ENCODE results near the gene MSLN.

Gene MSLN

DNA sequence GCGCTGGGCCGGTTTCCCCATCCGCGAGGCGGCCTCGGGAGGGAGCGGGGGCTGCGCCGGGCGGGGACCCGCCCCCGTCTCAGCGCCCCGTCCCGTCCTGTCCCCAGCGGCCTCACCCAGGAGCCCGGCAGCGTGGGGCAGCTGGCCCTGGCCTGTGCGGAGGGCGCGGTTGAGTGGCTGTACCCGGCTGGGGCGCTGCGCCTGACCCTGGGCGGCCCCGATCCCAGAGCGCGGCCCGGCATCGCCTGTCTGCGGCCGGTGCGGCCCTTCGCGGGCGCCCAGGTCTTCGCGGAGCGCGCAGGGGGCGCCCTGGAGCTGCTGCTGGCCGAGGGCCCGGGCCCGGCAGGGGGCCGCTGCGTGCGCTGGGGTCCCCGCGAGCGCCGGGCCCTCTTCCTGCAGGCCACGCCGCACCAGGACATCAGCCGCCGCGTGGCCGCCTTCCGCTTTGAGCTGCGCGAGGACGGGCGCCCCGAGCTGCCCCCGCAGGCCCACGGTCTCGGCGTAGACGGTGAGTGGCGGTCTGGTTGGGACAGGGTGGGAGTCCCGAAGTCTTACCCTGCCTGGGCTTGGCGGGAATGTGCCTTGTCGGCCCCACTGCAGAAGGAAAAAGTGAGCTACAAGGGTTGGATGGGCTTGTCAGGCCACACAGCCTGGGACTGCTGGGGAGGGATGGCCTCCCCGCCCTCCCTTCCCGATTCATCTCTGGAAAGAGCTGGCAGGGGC lies 44.9 kb upstream of the MSLN start:
- peak overlapping the region; percentile 60 for H3K4me3 ChIP-seq (ENCODE audit: low read length, poor library complexity, severe bottlenecking)
- H2AFZ ChIP-seq (ENCODE audit: low read length): no peak overlapping the region
- H3K9me2 ChIP-seq (replicated peaks; ENCODE audit: low read depth, low read length): no peaks in the 10 kb centered on the region
- no peaks in the 10 kb centered on the region for H3K27me3 ChIP-seq (ENCODE audit: insufficient read depth, low read length, poor library complexity, severe bottlenecking)
- no peaks in the 10 kb centered on the region for H3F3A ChIP-seq (ENCODE audit: low read depth)
- no peaks in the 10 kb centered on the region for H3K36me3 ChIP-seq (ENCODE audit: insufficient read depth, low read length)
- no peaks in the 10 kb centered on the region for H4K20me1 ChIP-seq (ENCODE audit: insufficient read depth, low read length, poor library complexity, severe bottlenecking)
- H3K9ac ChIP-seq (ENCODE audit: low read depth, low read length, poor library complexity, severe bottlenecking): no peak overlapping the region
- TF ChIP-seq, protein P1, sequence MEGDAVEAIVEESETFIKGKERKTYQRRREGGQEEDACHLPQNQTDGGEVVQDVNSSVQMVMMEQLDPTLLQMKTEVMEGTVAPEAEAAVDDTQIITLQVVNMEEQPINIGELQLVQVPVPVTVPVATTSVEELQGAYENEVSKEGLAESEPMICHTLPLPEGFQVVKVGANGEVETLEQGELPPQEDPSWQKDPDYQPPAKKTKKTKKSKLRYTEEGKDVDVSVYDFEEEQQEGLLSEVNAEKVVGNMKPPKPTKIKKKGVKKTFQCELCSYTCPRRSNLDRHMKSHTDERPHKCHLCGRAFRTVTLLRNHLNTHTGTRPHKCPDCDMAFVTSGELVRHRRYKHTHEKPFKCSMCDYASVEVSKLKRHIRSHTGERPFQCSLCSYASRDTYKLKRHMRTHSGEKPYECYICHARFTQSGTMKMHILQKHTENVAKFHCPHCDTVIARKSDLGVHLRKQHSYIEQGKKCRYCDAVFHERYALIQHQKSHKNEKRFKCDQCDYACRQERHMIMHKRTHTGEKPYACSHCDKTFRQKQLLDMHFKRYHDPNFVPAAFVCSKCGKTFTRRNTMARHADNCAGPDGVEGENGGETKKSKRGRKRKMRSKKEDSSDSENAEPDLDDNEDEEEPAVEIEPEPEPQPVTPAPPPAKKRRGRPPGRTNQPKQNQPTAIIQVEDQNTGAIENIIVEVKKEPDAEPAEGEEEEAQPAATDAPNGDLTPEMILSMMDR (conservative IDR thresholded peaks at IDR 0.05; ENCODE audit: low read length): no peak
- no peak for TF ChIP-seq EZH2phosphoT487 (IDR thresholded peaks at IDR 0.05; ENCODE audit: borderline replicate concordance)
- no peaks in the 10 kb centered on the region for H3K79me2 ChIP-seq (ENCODE audit: insufficient read depth, low read length)
- H3K9me3 ChIP-seq (ENCODE audit: insufficient read depth, low read depth, low read length): no peaks in the 10 kb centered on the region
- peak overlapping the region; percentile 44 for H3K4me2 ChIP-seq (ENCODE audit: low read depth, low read length, poor library complexity, severe bottlenecking)
- peaks cover 7% of the 10 kb centered on the region for H3K4me1 ChIP-seq (ENCODE audit: insufficient read depth, low read length, poor library complexity, severe bottlenecking)

DNA sequence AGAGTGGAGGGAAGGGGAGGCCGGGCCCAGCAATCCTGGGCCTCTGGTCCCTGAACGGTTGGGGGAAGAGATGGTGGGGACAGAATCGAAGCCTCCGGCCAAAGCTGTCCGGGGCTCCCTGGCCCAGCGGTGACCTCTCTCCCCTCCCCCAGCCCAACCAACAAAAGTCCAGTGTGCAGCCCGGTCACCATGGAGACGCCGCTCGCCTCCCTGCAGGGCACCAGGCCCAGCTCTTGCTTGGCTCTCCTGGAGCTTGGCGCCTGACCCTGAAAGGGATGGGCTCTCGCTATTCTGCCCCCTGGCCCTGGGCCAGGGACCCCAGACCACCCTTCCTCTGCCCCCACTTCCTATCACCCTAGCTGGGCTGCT lies 44.4 kb upstream of the MSLN start:
- peaks cover 7% of the 10 kb centered on the region for H3K4me1 ChIP-seq (ENCODE audit: insufficient read depth, low read length, poor library complexity, severe bottlenecking)
- no peak for TF ChIP-seq EZH2phosphoT487 (IDR thresholded peaks at IDR 0.05; ENCODE audit: borderline replicate concordance)
- TF ChIP-seq, protein P1 (conservative IDR thresholded peaks at IDR 0.05; ENCODE audit: low read length): no peak

DNA sequence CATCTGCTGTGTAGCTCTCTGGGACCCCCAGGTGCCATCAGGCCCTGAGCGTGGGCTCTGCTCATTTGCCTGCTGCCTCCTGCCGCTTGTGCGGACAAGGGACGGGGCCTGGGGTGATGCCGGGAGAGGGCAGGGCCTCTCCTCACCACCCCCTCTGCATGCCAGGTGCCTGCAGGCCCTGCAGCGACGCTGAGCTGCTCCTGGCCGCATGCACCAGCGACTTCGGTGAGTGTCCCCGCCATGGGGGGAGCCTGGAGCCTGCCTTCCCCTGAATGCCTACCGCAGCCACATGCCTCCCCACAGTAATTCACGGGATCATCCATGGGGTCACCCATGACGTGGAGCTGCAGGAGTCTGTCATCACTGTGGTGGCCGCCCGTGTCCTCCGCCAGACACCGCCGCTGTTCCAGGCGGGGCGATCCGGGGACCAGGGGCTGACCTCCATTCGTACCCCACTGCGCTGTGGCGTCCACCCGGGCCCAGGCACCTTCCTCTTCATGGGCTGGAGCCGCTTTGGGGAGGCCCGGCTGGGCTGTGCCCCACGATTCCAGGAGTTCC lies 43.7 kb upstream of the MSLN start:
- H3K9ac ChIP-seq (ENCODE audit: low read depth, low read length, poor library complexity, severe bottlenecking): no peak overlapping the region
- H3K9me3 ChIP-seq (ENCODE audit: insufficient read depth, low read depth, low read length): no peaks in the 10 kb centered on the region
- H3K36me3 ChIP-seq (ENCODE audit: insufficient read depth, low read length): no peaks in the 10 kb centered on the region
- H3K4me3 ChIP-seq (ENCODE audit: low read length, poor library complexity, severe bottlenecking): no peak overlapping the region
- no peaks in the 10 kb centered on the region for H3K9me2 ChIP-seq (replicated peaks; ENCODE audit: low read depth, low read length)
- TF ChIP-seq, protein P1 (conservative IDR thresholded peaks at IDR 0.05; ENCODE audit: low read length): no peak
- no peak for TF ChIP-seq EZH2phosphoT487 (IDR thresholded peaks at IDR 0.05; ENCODE audit: borderline replicate concordance)
- no peaks in the 10 kb centered on the region for H4K20me1 ChIP-seq (ENCODE audit: insufficient read depth, low read length, poor library complexity, severe bottlenecking)
- no peak overlapping the region for H3K4me2 ChIP-seq (ENCODE audit: low read depth, low read length, poor library complexity, severe bottlenecking)
- no peaks in the 10 kb centered on the region for H3K79me2 ChIP-seq (ENCODE audit: insufficient read depth, low read length)
- H3K4me1 ChIP-seq (ENCODE audit: insufficient read depth, low read length, poor library complexity, severe bottlenecking): peaks cover 7% of the 10 kb centered on the region
- H2AFZ ChIP-seq (ENCODE audit: low read length): no peak overlapping the region
- H3F3A ChIP-seq (ENCODE audit: low read depth): no peaks in the 10 kb centered on the region
- no peaks in the 10 kb centered on the region for H3K27me3 ChIP-seq (ENCODE audit: insufficient read depth, low read length, poor library complexity, severe bottlenecking)

More for the DNA sequence above, 44.4 kb upstream of the MSLN start:
- Histone ChIP-seq H3K36me3 (ENCODE audit: insufficient read depth, low read length) (no peaks in the 10 kb centered on the region), H3K27me3 (ENCODE audit: insufficient read depth, low read length, poor library complexity, severe bottlenecking) (no peaks in the 10 kb centered on the region), H3K4me2 (ENCODE audit: low read depth, low read length, poor library complexity, severe bottlenecking) (no peak overlapping the region), H3K79me2 (ENCODE audit: insufficient read depth, low read length) (no peaks in the 10 kb centered on the region), H3K9ac (ENCODE audit: low read depth, low read length, poor library complexity, severe bottlenecking) (no peak overlapping the region), H4K20me1 (ENCODE audit: insufficient read depth, low read length, poor library complexity, severe bottlenecking) (no peaks in the 10 kb centered on the region), H2AFZ (ENCODE audit: low read length) (no peak overlapping the region), H3K9me2 (replicated peaks; ENCODE audit: low read depth, low read length) (no peaks in the 10 kb centered on the region), H3K9me3 (ENCODE audit: insufficient read depth, low read depth, low read length) (no peaks in the 10 kb centered on the region), H3K4me3 (ENCODE audit: low read length, poor library complexity, severe bottlenecking) (no peak overlapping the region), H3F3A (ENCODE audit: low read depth) (no peaks in the 10 kb centered on the region)

Data from Loucy (cell line).